Liver (tissue), 9 donors: Measurements from ENCODE around the gene CHAC1. TPM values are rescaled to one million over a fixed set of nuclear protein-coding genes. Genes with fewer than 3 reads are reported as not detected.

Experiments
- DNase-seq: peaks from one replicate; pipeline ENCODE4 v3.0.0-alpha.2; 2017; ENCODE audit warnings: low spot score
- H3K27ac ChIP-seq, 2 donors: one replicate each; pipeline ENCODE4 v1.7.0; 2013; ENCODE audit warnings: inconsistent platforms in 2 of 2, low read length in 2 of 2, control low read depth in 1 of 2, low read depth in 1 of 2, mild to moderate bottlenecking in 1 of 2
- H3K27me3 ChIP-seq, 4 donors: one replicate each; pipeline versions ENCODE4 v1.6.1 to v1.7.0; 2013; ENCODE audit warnings: low read length in 3 of 4, inconsistent platforms in 1 of 4, mild to moderate bottlenecking in 1 of 4, moderate library complexity in 1 of 4; ENCODE audit not compliant: control insufficient read depth in 4 of 4, insufficient read depth in 4 of 4
- H3K36me3 ChIP-seq, 4 donors: one replicate each; pipeline versions ENCODE4 v1.6.1 to v1.7.0; 2013; ENCODE audit warnings: low read length in 3 of 4, mild to moderate bottlenecking in 3 of 4, low read depth in 1 of 4, moderate library complexity in 1 of 4; ENCODE audit not compliant: control insufficient read depth in 4 of 4, insufficient read depth in 3 of 4
- H3K4me1 ChIP-seq, 4 donors: one replicate each; pipeline versions ENCODE4 v1.6.1 to v1.7.0; 2013; ENCODE audit warnings: low read length in 3 of 4, mild to moderate bottlenecking in 3 of 4, moderate library complexity in 1 of 4; ENCODE audit not compliant: control insufficient read depth in 4 of 4, insufficient read depth in 4 of 4
- H3K4me3 ChIP-seq, 3 donors: one replicate each; pipeline versions ENCODE4 v1.6.1 to v1.7.0; 2013; ENCODE audit warnings: low read length in 3 of 3, control low read depth in 1 of 3, low read depth in 1 of 3, mild to moderate bottlenecking in 1 of 3
- H3K9ac ChIP-seq, 2 donors: one replicate each; pipeline ENCODE4 v1.7.0; 2013; ENCODE audit warnings: low read length in 2 of 2, mild to moderate bottlenecking in 2 of 2, moderate library complexity in 2 of 2, control low read depth in 1 of 2, low read depth in 1 of 2
- H3K9me3 ChIP-seq, 4 donors: one replicate each; pipeline versions ENCODE4 v1.6.1 to v1.7.0; 2013; ENCODE audit warnings: low read length in 3 of 4; ENCODE audit not compliant: control insufficient read depth in 4 of 4
- EGR1 ChIP-seq, 2 donors: IDR thresholded peaks; 2 replicates each; pipeline ENCODE4 v1.6.1; 2016 to 2018; ENCODE audit warnings: antibody characterized with exemption in 2 of 2, low read depth in 2 of 2
- FOXA1 ChIP-seq: IDR thresholded peaks from 2 replicates; pipeline ENCODE4 v1.6.1; 2016; ENCODE audit warnings: antibody characterized with exemption
- FOXA2 ChIP-seq: IDR thresholded peaks from 2 replicates; pipeline ENCODE4 v1.6.1; 2016; ENCODE audit warnings: antibody characterized with exemption
- GABPA ChIP-seq, 2 donors: IDR thresholded peaks in 1 of 2; conservative IDR thresholded peaks in 1 of 2; 2 replicates each; pipeline ENCODE4 v1.6.1; 2016; ENCODE audit warnings: antibody characterized with exemption in 2 of 2, mild to moderate bottlenecking in 1 of 2, moderate library complexity in 1 of 2
- HNF4A ChIP-seq, 2 donors: conservative IDR thresholded peaks; 2 replicates each; pipeline ENCODE4 v1.6.1; 2016; ENCODE audit warnings: antibody characterized with exemption in 2 of 2, mild to moderate bottlenecking in 2 of 2
- NR2F2 ChIP-seq: IDR thresholded peaks from 2 replicates; pipeline ENCODE4 v1.6.1; 2016; ENCODE audit warnings: antibody characterized with exemption
- RAD21 ChIP-seq, 2 donors: IDR thresholded peaks; 2 replicates each; pipeline ENCODE4 v1.6.1; 2016; ENCODE audit warnings: antibody characterized with exemption in 2 of 2, mild to moderate bottlenecking in 2 of 2
- RXRA ChIP-seq, 2 donors: IDR thresholded peaks; 2 replicates each; pipeline ENCODE4 v1.6.1; 2017 to 2018; ENCODE audit warnings: antibody characterized with exemption in 2 of 2, mild to moderate bottlenecking in 1 of 2
- YY1 ChIP-seq: IDR thresholded peaks from 2 replicates; pipeline ENCODE4 v1.6.1; 2016; ENCODE audit warnings: antibody characterized with exemption, mild to moderate bottlenecking
- WGBS: extraction: QIAGEN DNeasy Blood & Tissue Kit; methylation state at CpG from one replicate; pipeline ENCODE4 v1.1.7; 2013; 5-methylcytosine and 5-hydroxymethylcytosine counted together
- polyA plus RNA-seq, 2 donors: library from polyadenylated mRNA; stranded (reverse) in 1 of 2; unstranded in 1 of 2; fragments of 200-250 nt in 1 of 2; fragments of >200 nt in 1 of 2; fragmentation: Nextera tagmentation in 1 of 2; extraction: Ambion mirVana in 1 of 2; gene quantifications; one replicate each; pipeline versions ENCODE4 v1.2.1 to v1.2.3, GENCODE V29; 2013 to 2015
- total RNA-seq, 2 donors: library from RNA; depleted of rRNA; stranded (reverse); fragments of >200 nt; gene quantifications; one replicate each; pipeline ENCODE4 v1.2.3, GENCODE V29; 2014
- TF ChIP-seq, protein P1 (sequence below): IDR thresholded peaks from 2 replicates; pipeline ENCODE4 v1.6.1; 2016; ENCODE audit warnings: antibody characterized with exemption, mild to moderate bottlenecking
- TF ChIP-seq, protein P2 (sequence below): IDR thresholded peaks from 2 replicates; pipeline ENCODE4 v1.6.1; 2016; ENCODE audit warnings: antibody characterized with exemption
- TF ChIP-seq, protein P3 (sequence below): IDR thresholded peaks from 2 replicates; pipeline ENCODE4 v1.6.1; 2016; ENCODE audit warnings: antibody characterized with exemption
- TF ChIP-seq, protein P4 (sequence below): fragments of 150-350 bp; IDR thresholded peaks from 2 replicates; pipeline ENCODE4 v1.5.1; 2017; ENCODE audit warnings: improper control_type of control experiment, low read depth, low read length; ENCODE audit not compliant: missing input control
- donor health status: healthy.
- donor health status: healthy.
- donor health status: healthy.
- donor health status: healthy.
- donor health status: healthy.

The CHAC1 gene
- total and polyA plus RNA-seq, 4 donors: 0.19 to 3.5 (median 1.1) TPM

DNA sequence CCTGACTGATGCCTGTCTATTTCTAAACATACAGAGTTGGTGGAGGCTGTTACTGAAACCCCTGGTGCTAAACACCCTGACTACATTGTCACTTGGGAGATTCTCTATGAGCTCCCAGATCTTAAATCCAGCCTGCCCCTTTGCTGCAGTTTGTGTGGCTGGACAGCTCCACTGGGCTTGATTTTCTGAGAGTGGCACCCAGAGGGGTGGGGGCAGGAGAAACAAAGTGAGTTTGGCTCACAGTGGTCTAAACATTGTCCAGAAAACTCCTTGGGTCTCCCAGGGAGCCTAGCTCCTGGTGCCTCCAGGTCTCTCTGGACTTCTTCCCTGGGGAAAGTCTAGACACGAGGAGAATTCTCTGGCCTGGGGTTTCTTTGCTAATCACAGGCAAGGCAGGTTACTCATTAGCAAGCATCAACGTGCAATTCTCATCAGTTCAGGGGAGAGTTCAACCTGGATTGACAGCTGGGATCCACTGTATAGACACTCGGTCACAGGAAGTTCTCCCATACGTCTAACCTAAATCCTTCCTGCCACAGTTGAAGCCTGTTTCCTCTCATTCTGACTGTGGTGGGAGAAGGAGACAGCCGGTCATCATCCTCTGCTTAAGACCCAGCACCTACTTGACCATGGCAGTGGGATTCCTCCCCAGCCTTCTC is 31.2 kb upstream of the CHAC1 start:
- no peak overlapping the region for H3K4me3 ChIP-seq
- H3K9me3 ChIP-seq: no peaks in the 10 kb centered on the region
- H3K4me1 ChIP-seq: peaks cover 10 to 24% (median 13%) of the 10 kb centered on the region in 4 donors
- TF ChIP-seq HNF4A (conservative IDR thresholded peaks at IDR 0.05) (peak in 1 of 2 donors; percentile 34), GABPA (IDR thresholded peaks at IDR 0.05 in 1 of 2, conservative IDR thresholded peaks at IDR 0.05 in 1 of 2) (no peak)
- TF ChIP-seq, protein P1, sequence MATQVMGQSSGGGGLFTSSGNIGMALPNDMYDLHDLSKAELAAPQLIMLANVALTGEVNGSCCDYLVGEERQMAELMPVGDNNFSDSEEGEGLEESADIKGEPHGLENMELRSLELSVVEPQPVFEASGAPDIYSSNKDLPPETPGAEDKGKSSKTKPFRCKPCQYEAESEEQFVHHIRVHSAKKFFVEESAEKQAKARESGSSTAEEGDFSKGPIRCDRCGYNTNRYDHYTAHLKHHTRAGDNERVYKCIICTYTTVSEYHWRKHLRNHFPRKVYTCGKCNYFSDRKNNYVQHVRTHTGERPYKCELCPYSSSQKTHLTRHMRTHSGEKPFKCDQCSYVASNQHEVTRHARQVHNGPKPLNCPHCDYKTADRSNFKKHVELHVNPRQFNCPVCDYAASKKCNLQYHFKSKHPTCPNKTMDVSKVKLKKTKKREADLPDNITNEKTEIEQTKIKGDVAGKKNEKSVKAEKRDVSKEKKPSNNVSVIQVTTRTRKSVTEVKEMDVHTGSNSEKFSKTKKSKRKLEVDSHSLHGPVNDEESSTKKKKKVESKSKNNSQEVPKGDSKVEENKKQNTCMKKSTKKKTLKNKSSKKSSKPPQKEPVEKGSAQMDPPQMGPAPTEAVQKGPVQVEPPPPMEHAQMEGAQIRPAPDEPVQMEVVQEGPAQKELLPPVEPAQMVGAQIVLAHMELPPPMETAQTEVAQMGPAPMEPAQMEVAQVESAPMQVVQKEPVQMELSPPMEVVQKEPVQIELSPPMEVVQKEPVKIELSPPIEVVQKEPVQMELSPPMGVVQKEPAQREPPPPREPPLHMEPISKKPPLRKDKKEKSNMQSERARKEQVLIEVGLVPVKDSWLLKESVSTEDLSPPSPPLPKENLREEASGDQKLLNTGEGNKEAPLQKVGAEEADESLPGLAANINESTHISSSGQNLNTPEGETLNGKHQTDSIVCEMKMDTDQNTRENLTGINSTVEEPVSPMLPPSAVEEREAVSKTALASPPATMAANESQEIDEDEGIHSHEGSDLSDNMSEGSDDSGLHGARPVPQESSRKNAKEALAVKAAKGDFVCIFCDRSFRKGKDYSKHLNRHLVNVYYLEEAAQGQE: peak; percentile 72
- TF ChIP-seq, protein P2, sequence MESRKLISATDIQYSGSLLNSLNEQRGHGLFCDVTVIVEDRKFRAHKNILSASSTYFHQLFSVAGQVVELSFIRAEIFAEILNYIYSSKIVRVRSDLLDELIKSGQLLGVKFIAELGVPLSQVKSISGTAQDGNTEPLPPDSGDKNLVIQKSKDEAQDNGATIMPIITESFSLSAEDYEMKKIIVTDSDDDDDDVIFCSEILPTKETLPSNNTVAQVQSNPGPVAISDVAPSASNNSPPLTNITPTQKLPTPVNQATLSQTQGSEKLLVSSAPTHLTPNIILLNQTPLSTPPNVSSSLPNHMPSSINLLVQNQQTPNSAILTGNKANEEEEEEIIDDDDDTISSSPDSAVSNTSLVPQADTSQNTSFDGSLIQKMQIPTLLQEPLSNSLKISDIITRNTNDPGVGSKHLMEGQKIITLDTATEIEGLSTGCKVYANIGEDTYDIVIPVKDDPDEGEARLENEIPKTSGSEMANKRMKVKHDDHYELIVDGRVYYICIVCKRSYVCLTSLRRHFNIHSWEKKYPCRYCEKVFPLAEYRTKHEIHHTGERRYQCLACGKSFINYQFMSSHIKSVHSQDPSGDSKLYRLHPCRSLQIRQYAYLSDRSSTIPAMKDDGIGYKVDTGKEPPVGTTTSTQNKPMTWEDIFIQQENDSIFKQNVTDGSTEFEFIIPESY: no peak
- H3K9ac ChIP-seq: no peak overlapping the region
- H3K27me3 ChIP-seq: no peaks in the 10 kb centered on the region
- 42% methylated on average over 5 of the region's 5 CpGs for WGBS
- no peak overlapping the region for H3K27ac ChIP-seq
- no peaks in the 10 kb centered on the region for H3K36me3 ChIP-seq
- no peak for DNase-seq

DNA sequence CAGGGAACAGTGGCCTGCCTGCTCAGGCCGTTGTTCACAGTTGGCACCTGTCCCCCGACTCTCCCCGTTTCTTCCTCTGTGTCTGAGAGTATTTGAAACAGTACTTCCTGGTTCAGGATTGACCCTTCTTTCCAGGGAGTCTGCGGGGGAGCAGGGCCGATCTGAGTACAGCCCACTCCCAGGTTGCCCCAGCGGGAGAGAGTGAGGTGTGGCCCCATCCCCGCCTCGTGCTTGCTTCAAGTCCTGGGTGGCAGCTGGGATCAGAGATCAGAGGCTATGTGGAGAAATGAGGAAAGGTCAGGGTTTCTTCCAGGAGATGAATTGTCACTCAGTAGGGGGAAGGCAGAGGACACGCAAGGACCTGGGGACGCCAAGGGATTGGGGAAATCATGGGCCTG is 30.7 kb upstream of the CHAC1 start:
- H3K4me1 ChIP-seq: peaks cover 10 to 24% (median 15%) of the 10 kb centered on the region in 4 donors
- no peak overlapping the region for H3K9ac ChIP-seq
- no peak for DNase-seq
- 69% methylated on average over 10 of the region's 10 CpGs for WGBS
- peaks cover 0 to 2% (median 0%) of the 10 kb centered on the region in 4 donors for H3K27me3 ChIP-seq
- H3K9me3 ChIP-seq: no peaks in the 10 kb centered on the region
- no peaks in the 10 kb centered on the region for H3K36me3 ChIP-seq
- H3K4me3 ChIP-seq: no peak overlapping the region
- TF ChIP-seq NR2F2 (no peak), FOXA2 (no peak)
- TF ChIP-seq, protein P1: no peak
- H3K27ac ChIP-seq: no peak overlapping the region

DNA sequence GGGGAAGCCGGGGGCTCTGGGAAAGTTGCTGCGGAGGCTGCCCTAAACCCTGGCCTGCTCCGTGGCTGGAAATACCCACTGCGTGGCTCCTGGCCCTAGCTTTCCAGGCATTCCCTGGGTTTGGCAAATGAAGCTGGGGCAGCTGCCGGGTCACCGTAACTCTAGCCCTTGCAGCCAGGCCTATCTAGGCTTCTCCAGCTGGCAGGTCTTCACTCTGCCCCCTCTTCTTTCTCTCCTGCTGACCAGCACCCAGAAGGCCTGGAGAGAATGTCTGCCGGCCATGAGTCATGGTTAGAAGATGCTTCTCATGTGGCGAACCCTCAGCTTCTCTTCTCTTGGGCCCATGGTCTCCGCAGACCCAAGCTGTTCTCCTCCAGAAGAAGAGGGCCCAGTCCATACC is 29.7 kb upstream of the CHAC1 start:
- no peak overlapping the region for H3K4me3 ChIP-seq
- H3K27me3 ChIP-seq: peaks cover 0 to 2% (median under 1%) of the 10 kb centered on the region in 4 donors
- no peaks in the 10 kb centered on the region for H3K36me3 ChIP-seq
- H3K9me3 ChIP-seq: no peaks in the 10 kb centered on the region
- H3K27ac ChIP-seq: no peak overlapping the region
- 91% methylated on average over 9 of the region's 9 CpGs for WGBS
- DNase-seq: no peak
- no peak overlapping the region for H3K9ac ChIP-seq
- peaks cover 10 to 26% (median 18%) of the 10 kb centered on the region in 4 donors for H3K4me1 ChIP-seq
- no peak for TF ChIP-seq RAD21 (IDR thresholded peaks at IDR 0.05)
- TF ChIP-seq HNF4A (conservative IDR thresholded peaks at IDR 0.05): no peak
- no peak for TF ChIP-seq YY1
- TF ChIP-seq NR2F2: no peak
- TF ChIP-seq EGR1 (IDR thresholded peaks at IDR 0.05; ENCODE audit: low read depth in 2 of 2): no peak
- TF ChIP-seq RXRA (IDR thresholded peaks at IDR 0.05): no peak
- TF ChIP-seq, protein P3, sequence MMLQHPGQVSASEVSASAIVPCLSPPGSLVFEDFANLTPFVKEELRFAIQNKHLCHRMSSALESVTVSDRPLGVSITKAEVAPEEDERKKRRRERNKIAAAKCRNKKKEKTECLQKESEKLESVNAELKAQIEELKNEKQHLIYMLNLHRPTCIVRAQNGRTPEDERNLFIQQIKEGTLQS: no peak
- TF ChIP-seq, protein P4, sequence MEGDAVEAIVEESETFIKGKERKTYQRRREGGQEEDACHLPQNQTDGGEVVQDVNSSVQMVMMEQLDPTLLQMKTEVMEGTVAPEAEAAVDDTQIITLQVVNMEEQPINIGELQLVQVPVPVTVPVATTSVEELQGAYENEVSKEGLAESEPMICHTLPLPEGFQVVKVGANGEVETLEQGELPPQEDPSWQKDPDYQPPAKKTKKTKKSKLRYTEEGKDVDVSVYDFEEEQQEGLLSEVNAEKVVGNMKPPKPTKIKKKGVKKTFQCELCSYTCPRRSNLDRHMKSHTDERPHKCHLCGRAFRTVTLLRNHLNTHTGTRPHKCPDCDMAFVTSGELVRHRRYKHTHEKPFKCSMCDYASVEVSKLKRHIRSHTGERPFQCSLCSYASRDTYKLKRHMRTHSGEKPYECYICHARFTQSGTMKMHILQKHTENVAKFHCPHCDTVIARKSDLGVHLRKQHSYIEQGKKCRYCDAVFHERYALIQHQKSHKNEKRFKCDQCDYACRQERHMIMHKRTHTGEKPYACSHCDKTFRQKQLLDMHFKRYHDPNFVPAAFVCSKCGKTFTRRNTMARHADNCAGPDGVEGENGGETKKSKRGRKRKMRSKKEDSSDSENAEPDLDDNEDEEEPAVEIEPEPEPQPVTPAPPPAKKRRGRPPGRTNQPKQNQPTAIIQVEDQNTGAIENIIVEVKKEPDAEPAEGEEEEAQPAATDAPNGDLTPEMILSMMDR: no peak
- TF ChIP-seq FOXA1: no peak
